Smooth muscle cell (in vitro differentiated cells): ENCODE results near the gene ZNF579. TPM values are rescaled to one million over a fixed set of nuclear protein-coding genes. Genes with fewer than 3 reads are reported as not detected.
"Not testable (repeated sequence)": the region's sequence is repeated elsewhere in the genome, so short reads cannot be mapped to it uniquely, and the experiment has no call there.

ENCODE experiments used
- DNase-seq: peaks from one replicate; lab custom pipeline; 2025; ENCODE audit not compliant: unreplicated experiment; lab: John Stamatoyannopoulos, UW
- H2AFZ ChIP-seq: fragments of 200-600 bp; sonication (generic); 2 replicates; pipeline ENCODE4 v1.6.0; 2016; ENCODE audit warnings: antibody characterized with exemption, low read depth, mild to moderate bottlenecking
- H3F3A ChIP-seq: fragments of 200-600 bp; sonication (generic); 2 replicates; pipeline ENCODE4 v1.6.0; 2017; ENCODE audit warnings: antibody characterized with exemption, low read depth
- H3K27ac ChIP-seq: fragments of 200-600 bp; sonication (generic); 2 replicates; pipeline ENCODE4 v1.5.1; 2016; ENCODE audit warnings: low read depth, mild to moderate bottlenecking
- H3K27me3 ChIP-seq: fragments of 200-600 bp; sonication (generic); 2 replicates; pipeline ENCODE4 v1.6.1; 2016; ENCODE audit warnings: low read depth, mild to moderate bottlenecking
- H3K36me3 ChIP-seq: fragments of 200-600 bp; sonication (generic); 2 replicates; pipeline ENCODE4 v1.5.1; 2016; ENCODE audit warnings: low read depth
- H3K4me1 ChIP-seq: fragments of 200-600 bp; sonication (generic); 2 replicates; pipeline ENCODE4 v1.5.1; 2016; ENCODE audit warnings: low read depth
- H3K4me2 ChIP-seq: fragments of 200-600 bp; sonication (generic); 2 replicates; pipeline ENCODE4 v1.6.0; 2016; ENCODE audit warnings: mild to moderate bottlenecking
- H3K4me3 ChIP-seq: fragments of 200-600 bp; sonication (generic); 2 replicates; pipeline ENCODE4 v1.5.1; 2016; ENCODE audit warnings: mild to moderate bottlenecking
- H3K79me2 ChIP-seq: fragments of 200-600 bp; sonication (generic); 2 replicates; pipeline ENCODE4 v1.6.0; 2016; ENCODE audit warnings: low read depth, mild to moderate bottlenecking
- H3K9ac ChIP-seq: fragments of 200-600 bp; sonication (generic); 2 replicates; pipeline ENCODE4 v1.6.0; 2016; ENCODE audit warnings: low read depth
- H3K9me3 ChIP-seq: fragments of 200-600 bp; sonication (generic); replicated peaks from 2 replicates; pipeline ENCODE4 v1.5.1; 2016; ENCODE audit warnings: low read depth
- H4K20me1 ChIP-seq: fragments of 200-600 bp; sonication (generic); 2 replicates; pipeline ENCODE4 v1.6.0; 2016; ENCODE audit warnings: low read depth
- CTCF ChIP-seq: fragments of 200-600 bp; sonication (generic); IDR thresholded peaks from 2 replicates; pipeline ENCODE4 v1.5.1; 2017; ENCODE audit warnings: borderline replicate concordance, mild to moderate bottlenecking, antibody characterized with exemption; ENCODE audit not compliant: insufficient read depth, poor library complexity, severe bottlenecking
- WGBS: methylation state at CpG from one replicate; pipeline ENCODE4 v1.1.7; 2016; ENCODE audit warnings: low lambda C conversion rate; 5-methylcytosine and 5-hydroxymethylcytosine counted together
- polyA plus RNA-seq: library from polyadenylated mRNA; unstranded; fragments of >200 nt; fragmentation: Nextera tagmentation; extraction: Ambion mirVana; gene quantifications from 2 replicates; pipeline ENCODE4 v1.2.1, GENCODE V29; 2016
- total RNA-seq: library from RNA; depleted of rRNA; stranded (reverse); fragments of >200 nt; gene quantifications from 2 replicates; pipeline ENCODE4 v1.2.3, GENCODE V29; 2014

Gene ZNF579
- total and polyA plus RNA-seq, 2 experiments from 2014 or later = 4.2 to 15.1 TPM

GRCh38 chr19:55535173-55535964 lies 45.3 kb downstream of the ZNF579 start:
- DNase-seq = no peak
- no peak overlapping the region for H3K4me3 ChIP-seq
- WGBS = 89% methylated on average over 12 of the region's 12 CpGs
- H3K27ac ChIP-seq = no peak overlapping the region
- H3K4me2 ChIP-seq = no peak overlapping the region
- H3K36me3 ChIP-seq = no peaks in the 10 kb centered on the region
- no peaks in the 10 kb centered on the region for H3K27me3 ChIP-seq
- no peaks in the 10 kb centered on the region for H3K9me3 ChIP-seq
- no peaks in the 10 kb centered on the region for H3K79me2 ChIP-seq
- no peak overlapping the region for H2AFZ ChIP-seq
- no peak for TF ChIP-seq CTCF
- no peak overlapping the region for H3K9ac ChIP-seq
- no peaks in the 10 kb centered on the region for H4K20me1 ChIP-seq
- H3K4me1 ChIP-seq = no peaks in the 10 kb centered on the region
- no peaks in the 10 kb centered on the region for H3F3A ChIP-seq

GRCh38 chr19:55534280-55534679 lies 46.4 kb downstream of the ZNF579 start:
- DNase-seq, H3K4me1 ChIP-seq, H3K79me2 ChIP-seq, H4K20me1 ChIP-seq, H3K27ac ChIP-seq, H3K27me3 ChIP-seq, H3K9me3 ChIP-seq, H3K4me3 ChIP-seq, H2AFZ ChIP-seq, H3K4me2 ChIP-seq, H3K9ac ChIP-seq, H3K36me3 ChIP-seq, H3F3A ChIP-seq: not testable (repeated sequence)
- WGBS = 95% methylated on average over 7 of the region's 7 CpGs

- 95% methylated on average over 25 of the region's 26 CpGs for WGBS
- no peak overlapping the region for H2AFZ ChIP-seq
- H3K4me1 ChIP-seq = no peaks in the 10 kb centered on the region
- no peak overlapping the region for H3K4me3 ChIP-seq
- H3F3A ChIP-seq = no peaks in the 10 kb centered on the region
- no peaks in the 10 kb centered on the region for H3K27me3 ChIP-seq
- no peak overlapping the region for H3K27ac ChIP-seq
- H3K4me2 ChIP-seq = no peak overlapping the region
- H3K79me2 ChIP-seq = no peaks in the 10 kb centered on the region
- no peak for DNase-seq
- no peaks in the 10 kb centered on the region for H3K9me3 ChIP-seq
- no peaks in the 10 kb centered on the region for H4K20me1 ChIP-seq
- H3K9ac ChIP-seq = no peak overlapping the region
- TF ChIP-seq CTCF = no peak
- no peaks in the 10 kb centered on the region for H3K36me3 ChIP-seq
Observed at GRCh38 chr19:55530996-55531395, 49.7 kb downstream of the ZNF579 start.

GRCh38 chr19:55529636-55530234 lies 50.9 kb downstream of the ZNF579 start:
- TF ChIP-seq CTCF = no peak
- Histone ChIP-seq H3K27me3 (no peaks in the 10 kb centered on the region), H3K4me2 (no peak overlapping the region), H3K79me2 (no peaks in the 10 kb centered on the region), H3K4me3 (no peak overlapping the region), H3K36me3 (no peaks in the 10 kb centered on the region), H3K9ac (no peak overlapping the region), H4K20me1 (no peaks in the 10 kb centered on the region), H3K4me1 (no peaks in the 10 kb centered on the region), H3F3A (no peaks in the 10 kb centered on the region), H3K27ac (no peak overlapping the region), H2AFZ (no peak overlapping the region), H3K9me3 (no peaks in the 10 kb centered on the region)
- DNase-seq = no peak
- WGBS = 100% methylated on average over 1 of the region's 56 CpGs
